HG03175 (cell line): ENCODE measurements around the gene APEX1.
"Not testable (repeated sequence)": the region's sequence is repeated elsewhere in the genome, so short reads cannot be mapped to it uniquely, and the experiment has no call there.

ENCODE experiments used
- ATAC-seq: cut with Tn5 transposase; IDR thresholded peaks from one replicate; pipeline ENCODE4 v1.9.1; 2021; ENCODE audit warnings: mild to moderate bottlenecking, moderate library complexity; ENCODE audit not compliant: unreplicated experiment

Gene APEX1

DNA sequence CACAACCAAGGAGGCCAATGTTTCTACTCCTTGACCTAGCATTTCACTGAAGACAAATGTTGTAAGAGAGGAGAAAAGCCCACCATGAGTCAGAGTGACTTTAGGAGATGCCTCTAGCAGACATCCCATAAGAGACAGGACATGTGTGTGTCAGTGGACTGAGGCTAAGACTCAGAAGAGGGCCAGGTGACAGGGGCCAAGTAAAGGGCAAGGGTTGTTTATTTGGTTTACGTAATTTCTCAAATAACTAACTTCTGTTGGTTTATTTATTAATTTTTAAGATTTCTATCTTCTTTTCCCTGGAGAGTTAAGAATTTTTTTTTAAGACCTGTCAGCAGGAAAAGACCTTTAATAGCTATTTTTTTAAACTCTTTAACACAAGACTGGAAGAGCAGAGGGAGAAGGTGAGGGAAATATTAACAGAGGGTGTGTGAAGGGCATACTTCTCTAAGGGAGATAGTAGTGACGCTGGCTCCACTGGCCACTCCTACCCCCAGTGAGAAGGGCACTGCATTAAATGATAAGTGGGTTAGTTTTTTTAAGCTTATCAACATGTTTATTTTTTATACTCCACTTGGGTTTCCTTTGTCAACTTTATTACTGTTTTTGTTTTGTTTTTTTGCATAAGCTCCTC is 17.6 kb downstream of the APEX1 start:
- ATAC-seq = no peak

DNA sequence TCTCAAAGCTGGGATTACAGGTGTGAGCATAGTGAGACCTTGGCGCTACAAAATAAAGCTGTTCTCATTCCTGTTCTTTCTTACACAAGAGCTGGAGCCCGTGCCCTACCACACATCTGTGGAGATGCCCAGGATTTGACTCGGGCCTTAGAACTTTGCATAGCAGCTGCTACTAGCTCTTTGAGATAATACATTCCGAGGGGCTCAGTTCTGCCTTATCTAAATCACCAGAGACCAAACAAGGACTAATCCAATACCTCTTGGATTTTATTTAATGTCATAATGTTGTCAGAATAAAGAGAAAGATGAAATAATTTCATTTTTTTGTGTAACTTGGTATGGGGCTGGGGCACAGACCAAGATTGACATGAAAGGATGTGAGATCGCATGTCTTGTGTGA is 21.8 kb downstream of the APEX1 start:
- no peak for ATAC-seq

DNA sequence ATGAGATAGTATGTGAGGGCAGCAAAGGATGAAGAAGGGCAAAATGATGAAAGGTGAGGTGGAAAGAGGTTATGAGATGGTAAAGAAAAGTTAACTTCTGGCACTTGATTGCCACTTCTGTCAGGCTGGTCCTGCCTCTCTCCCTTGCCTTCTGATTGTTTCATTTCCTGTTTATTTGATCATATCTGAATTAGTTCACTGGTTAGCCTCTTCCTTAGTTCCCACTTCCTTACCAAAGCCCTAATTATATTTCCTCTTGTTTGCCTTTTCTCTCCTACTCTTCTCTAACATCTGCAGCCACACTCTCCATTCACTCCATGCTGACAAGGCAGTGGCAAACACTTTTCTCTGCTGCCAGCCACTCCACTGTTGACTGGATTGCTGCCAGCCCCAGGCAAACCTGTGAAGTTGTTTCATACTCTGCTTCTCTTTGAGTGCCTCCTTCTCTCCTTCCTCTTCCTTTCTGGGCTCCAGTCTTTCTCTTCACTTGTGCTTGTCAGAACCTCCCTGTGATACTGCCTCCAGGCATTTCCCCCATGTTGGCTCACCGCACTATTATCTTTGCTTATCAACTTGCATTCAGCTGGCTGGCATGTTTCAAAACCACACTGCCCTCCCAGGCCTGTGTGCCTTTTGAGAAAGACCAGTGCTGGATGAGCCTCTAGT is 22.3 kb downstream of the APEX1 start:
- ATAC-seq = no peak

DNA sequence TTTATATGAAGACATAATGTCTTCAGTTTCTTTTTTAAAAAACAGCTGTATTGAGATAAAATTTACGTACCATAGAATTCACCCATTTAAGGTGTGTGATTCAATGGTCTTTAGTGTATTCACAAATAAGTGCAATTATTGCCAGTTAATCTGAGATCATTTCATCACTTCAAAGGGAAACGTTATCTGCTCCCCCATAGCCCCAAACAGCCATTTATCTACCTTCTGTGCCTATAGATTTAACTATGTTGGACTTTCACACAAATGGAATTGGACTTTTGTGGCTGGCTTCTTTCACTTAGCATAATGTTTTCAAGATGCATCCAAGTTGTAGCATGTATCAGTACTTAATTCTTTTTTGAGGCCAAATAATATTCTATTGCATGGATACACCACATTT is 23.9 kb downstream of the APEX1 start:
- ATAC-seq = no peak

DNA sequence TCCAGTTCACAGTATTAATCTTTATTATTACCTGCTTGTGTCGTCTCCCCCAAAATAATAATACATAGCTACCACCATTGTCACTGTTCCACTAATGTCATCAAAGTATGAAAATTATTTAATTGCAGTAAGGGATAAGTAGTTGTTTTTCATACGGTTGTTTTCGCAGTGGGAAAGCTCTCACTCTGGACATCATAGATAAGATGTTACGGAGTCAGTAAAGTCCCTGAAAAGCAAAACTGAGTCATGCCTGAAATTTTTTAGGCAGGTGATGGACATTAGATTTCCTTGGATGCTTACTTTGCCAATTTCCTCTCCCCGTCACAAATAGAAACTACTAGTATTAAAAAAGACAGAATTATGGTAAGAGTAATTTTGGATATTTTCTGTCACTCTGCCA is 27.4 kb downstream of the APEX1 start:
- ATAC-seq = no peak

DNA sequence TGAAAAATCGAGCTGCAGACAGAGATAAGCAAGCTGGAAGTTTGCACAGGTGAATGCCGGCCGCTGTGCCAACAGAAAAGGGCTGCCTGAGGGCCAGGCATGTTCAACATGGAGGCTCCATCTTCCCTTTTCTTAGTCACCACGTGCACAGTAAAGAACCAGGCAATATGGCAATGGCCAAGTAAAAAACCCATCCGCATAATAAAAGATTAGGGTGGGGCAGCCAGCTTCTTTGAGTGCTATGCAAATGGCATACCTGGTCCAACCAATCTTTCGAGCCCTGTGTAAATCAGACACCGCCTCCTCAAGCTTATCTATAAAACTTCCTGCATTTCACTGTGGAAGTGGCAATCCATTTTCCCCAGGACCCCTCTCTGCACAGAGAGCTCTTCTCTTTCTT is 30.9 kb downstream of the APEX1 start:
- ATAC-seq = no peak

DNA sequence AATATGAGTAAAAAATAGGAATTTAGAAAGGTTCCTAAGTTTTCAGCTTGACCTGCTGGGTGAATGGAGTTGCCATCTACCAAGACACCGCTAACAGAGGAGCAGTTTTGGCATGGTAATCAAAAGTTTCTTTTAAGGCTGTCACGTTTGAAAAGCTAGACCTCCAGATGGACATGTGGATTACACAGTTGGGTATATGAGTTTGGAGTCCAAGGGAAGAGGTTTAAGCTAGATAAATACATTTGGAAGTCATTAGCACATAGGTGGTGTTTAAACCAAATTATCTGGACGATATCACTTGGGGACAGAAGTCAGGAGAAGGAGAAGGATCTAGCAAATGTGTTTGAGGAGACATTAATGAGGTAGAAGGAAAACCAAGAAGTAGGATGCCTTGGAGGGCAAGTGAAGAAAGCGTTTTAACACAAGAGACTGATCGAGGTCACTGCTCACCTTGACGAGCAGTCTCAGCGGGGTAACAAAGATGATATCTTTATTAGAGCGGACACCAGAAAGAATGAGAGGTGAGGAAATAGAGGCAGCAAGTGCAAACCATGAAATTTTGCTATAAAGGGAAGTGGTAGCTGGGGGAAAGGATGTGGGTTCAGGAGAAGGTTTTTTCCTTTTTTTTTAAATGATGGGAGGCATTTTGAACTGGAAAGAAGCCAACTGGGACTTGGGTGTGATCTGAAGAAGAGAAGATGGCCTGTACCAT is 31.8 kb downstream of the APEX1 start:
- no peak for ATAC-seq

DNA sequence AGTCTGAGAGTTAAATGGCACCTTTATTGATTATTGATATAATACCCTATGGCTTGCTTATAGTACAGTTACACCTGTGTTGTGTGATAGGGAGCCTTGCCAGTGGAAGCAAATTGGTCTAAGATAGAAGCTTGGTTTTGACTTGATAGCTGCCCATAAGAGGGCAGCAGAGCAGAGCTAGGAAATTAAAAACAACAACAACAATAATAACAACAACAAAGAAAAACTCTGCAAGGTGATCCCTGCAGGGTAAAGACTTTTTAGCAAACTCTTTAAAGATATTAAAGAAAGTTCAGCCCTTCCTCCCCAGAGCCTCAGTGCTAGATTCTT is 32.3 kb downstream of the APEX1 start:
- no peak for ATAC-seq

DNA sequence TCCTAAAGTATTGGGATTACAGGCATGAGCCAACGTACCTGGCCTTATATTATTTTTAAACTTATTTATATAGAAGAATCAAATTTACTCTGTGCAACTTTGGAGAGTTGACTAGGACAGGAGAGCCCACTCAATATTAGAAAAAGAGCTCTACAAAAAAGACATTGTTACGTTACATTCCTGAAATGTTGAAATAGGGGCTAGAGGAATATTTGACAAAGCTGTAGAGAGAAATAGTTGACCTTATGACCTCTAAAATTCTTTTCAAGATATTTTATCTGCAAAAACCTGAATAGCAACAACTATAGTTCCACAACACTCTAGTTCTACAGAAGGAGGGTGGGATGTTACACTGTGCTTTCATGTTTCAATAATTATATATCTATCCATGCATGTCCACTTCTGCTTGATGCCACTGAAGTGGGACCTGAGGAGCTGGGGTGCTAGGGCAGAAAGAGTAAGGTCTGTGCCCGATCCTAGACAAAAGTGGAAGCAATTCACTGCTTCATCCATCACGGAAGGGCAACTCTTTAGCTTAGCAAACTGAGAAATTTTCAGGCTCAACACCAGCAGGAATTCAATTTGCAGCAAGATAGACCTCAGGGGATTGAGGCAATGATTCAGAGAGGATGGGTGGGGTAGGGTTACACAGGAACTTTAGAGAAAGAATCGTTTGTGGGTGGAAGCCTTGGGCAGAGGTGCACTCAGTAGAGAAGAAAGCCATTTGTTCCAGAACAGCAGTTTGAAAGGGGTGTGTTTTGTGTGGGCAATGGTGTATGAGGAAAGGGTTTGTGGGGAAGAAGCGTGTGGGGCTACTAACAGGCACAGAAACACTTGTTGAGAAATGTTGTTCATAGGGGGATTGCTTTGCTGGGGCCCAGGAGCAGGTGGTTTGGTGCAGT is 34.3 kb downstream of the APEX1 start:
- peak; percentile 41 for ATAC-seq

DNA sequence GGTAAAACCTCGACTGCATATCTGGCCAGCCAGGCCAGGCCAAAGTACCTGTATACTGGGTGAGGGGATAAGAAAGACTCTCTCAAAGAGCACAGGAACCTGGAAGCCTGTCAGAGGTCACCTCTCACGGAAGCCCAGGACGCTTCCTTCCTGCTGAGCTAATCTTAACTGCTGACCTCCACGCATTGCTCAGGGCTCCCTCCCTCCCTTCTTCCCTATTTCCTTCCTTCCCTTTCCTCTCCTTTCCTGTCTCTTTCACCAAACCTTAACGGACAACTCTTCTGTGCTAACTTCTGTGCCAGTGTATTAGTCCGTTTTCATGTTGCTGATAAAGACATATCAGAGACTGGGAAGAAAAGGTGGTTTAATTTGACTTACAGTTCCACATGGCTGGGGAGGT is 35.5 kb downstream of the APEX1 start:
- no peak for ATAC-seq

DNA sequence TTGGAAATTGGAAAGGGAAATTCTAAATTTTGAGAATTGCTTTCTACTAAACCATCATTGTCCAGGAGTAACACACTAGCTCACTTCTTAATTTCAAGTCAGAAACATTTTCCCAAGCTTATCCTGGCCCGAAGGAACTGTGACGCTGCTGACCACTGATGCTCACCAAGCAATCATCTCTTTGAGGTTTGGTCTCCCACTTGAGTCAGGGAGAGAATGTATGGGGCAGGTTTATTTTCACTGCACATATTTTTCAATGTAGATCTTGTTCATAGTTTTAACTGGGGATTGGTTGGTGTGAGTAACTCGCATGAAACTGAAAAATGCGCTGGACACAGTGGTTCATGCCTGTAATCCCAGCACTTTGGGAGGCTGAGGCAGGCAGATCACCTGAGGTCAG is 37.5 kb downstream of the APEX1 start:
- ATAC-seq = no peak

DNA sequence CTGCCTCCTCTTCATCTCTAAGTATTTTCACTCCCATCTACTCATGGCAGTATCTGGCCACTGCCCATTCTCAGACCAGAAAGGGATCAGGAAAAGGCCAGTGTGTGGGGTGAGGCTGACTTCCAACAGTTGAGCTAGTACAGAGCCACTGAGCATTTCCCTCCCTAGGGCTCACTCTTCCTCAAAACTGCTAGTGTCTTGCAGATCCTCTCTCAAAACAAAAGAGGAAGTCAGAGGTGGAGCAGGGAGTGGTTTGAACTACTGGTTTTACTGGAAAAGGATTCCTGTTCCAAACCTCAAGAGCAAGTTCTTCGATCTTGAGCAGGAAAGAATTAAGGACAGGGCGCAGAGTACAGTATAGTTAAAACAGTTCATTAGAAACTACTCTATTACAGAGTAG is 38.6 kb downstream of the APEX1 start:
- no peak for ATAC-seq

DNA sequence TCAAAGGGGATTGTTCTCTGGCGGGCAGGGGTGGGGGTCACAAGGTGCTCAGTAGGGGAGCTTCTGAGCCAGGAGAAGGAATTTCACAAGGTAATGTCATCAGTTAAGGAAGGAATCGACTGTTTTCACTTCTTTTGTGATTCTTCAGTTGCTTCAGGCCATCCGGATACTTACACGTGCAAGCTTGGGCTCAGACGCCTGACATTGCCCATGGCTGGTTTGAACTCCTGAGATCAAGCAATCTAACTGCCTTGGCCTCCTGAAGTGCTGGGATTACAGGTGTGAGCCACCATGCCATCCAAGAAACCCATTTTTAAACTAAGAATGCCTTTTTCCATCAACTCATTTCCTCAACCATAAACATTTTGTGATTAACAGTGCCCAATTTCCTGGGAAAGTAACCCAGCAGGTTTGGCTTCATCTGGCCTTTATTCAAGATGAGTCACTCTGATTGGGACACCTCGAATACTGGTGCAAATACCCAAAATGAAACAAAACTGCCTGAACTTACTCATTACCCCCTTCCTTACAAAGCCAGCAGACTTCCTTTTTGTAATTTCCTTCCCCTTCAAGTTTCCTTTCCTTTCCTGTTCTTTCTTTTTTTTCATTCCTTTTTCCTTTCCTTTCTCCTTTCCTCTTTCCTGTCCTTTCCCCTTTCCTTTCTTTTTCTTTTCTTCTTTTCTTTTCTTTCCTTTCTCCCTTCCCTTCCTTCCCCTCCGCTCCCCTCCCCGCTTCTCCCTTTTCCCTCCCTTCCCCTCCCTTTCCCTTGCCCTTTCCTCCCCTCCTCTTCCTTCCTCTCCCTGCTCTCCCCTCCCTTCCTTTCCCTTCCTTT is 40.1 kb downstream of the APEX1 start:
- ATAC-seq = no peak

DNA sequence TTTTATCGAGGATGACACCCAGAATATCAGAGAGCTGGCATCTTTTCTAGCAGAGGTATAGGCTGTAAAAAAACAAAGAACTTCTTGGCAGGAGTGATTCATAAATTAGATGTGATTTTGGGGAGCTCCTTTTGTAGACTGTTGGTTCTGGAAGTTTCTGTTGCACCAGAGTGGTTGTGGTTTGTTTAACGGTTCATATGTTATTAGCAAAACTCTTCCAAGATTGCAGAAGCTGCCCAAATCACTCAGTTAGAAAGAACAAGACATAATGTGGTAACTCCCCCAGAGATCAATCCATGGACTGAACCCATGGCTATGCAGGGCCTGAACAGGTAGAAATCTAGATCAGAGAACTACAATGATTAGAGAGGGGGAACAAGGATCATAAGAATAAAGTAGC is 43.6 kb downstream of the APEX1 start:
- no peak for ATAC-seq

DNA sequence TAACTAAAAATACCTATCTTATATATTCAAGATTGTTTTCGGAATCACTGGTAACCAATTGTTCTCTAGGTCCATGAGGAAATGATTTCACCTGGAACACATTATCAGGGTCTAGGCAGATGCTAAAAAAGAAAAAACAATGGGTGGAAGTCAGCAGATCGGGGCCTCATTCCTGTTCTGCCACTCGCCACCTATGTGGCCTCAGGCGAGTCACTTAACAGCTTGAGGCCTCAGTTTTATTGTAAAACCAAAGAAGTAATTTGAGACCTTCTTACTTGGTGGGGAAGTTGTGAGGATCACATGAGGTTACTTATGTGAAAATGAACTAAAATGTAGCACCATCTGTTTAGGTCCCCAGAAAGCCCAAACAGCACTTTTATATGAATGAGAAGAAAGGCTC is 44.1 kb downstream of the APEX1 start:
- no peak for ATAC-seq

DNA sequence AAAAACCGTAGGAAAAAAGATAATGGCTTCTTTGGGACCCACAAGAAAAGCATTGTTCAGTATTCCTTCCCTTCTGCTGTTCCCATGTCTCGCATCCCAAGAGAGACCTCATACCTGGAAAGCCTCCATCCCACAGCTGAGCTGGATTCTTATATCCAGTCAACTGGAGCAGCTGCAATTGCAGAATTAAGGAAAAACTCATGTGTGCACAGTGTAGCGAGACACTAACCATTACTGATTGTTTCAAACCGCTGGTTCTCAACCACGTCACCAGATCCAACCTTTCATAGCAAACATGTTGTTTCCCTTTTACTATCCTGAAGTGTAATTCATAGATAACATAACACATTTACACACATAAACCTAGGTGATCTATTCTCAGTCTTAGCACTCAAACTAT is 44.9 kb downstream of the APEX1 start:
- ATAC-seq = no peak

DNA sequence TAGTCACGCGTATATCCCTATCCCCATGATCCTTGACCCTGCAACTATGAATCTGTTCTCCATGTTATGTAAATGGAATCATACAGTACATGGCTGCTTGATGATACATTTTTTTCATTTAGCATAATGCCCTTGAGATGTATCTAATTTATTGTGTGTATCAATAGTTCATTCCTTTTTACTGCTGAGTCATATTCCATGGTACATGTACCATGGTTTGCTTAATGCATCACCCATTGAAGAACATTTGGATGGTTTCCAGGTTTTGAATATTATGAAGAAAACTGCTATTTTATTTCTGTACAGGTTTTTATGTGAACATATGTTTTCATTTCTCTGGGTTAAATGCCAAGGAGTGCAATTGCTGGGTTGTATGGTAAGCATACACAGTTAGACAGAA is 46.3 kb downstream of the APEX1 start:
- ATAC-seq = no peak

DNA sequence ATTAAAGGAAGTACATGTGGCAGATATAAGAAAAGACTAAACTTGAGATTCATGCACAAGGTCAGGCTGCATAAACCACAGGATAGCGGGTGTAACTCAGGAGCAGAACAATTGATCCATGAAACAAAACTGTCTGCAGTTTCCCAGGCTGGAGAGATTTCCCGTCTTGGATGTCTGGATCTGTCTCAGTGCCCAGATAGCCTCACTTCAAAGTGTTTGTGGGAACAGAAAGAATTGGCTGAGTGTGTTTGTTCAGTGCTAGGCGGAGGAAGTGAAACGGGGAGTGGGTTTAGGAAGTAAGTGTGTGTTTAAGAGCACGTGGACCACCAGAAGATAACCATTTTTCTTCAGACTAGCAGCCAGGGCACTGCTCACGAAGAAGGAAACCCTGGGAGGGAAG is 48.9 kb downstream of the APEX1 start:
- ATAC-seq = no peak

DNA sequence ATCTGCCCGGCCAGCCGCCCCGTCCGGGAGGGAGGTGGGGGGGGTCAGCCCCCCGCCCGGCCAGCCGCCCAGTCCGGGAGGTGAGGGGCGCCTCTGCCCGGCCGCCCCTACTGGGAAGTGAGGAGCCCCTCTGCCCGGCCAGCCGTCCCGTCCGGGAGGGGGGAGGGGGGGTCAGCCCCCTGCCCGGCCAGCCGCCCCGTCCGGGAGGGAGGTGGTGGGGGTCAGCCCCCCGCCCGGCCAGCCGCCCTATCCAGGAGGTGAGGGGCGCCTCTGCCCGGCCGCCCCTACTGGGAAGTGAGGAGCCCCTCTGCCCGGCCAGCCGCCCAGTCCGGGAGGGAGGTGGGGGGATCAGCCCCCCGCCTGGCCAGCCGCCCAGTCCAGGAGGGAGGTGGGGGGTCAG is 51.2 kb downstream of the APEX1 start:
- not testable (repeated sequence) for ATAC-seq

DNA sequence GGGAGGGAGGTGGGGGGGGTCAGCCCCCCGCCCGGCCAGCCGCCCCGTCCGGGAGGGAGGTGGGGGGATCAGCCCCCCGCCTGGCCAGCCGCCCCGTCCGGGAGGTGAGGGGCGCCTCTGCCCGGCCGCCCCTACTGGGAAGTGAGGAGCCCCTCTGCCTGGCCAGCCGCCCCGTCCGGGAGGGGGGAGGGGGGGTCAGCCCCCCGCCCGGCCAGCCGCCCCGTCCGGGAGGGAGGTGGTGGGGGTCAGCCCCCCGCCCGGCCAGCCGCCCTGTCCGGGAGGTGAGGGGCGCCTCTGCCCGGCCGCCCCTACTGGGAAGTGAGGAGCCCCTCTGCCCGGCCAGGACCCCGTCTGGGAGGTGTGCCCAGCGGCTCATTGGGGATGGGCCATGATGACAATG is 51.7 kb downstream of the APEX1 start:
- ATAC-seq = not testable (repeated sequence)
